HCT116 (cell line): ENCODE results near the gene DLEC1. TPM values are rescaled to one million over a fixed set of nuclear protein-coding genes. Genes with fewer than 3 reads are reported as not detected.

Source experiments
- ATAC-seq: fragments of 200-7000 bp; cut with Tn5 transposase; 2 replicates; pipeline ENCODE4 v1.9.1; 2020; ENCODE audit warnings: mild to moderate bottlenecking, moderate library complexity
- BruUV-seq: library from RNA; stranded (reverse); fragments of 400-500 nt; replicated peaks from 2 replicates; lab custom pipeline; 2021; lab: Mats Ljungman, UMichigan
- CTCF ChIA-PET: fragments of 300-600 bp; sonication (Branson Sonifier 250); formaldehyde crosslinking; loops from one replicate; lab custom pipeline; 2021; ENCODE audit warnings: antibody characterized with exemption; lab: Charles Lee
- POLR2A ChIA-PET: fragments of 300-600, 350-600 bp; sonication (Branson Sonifier 250); formaldehyde crosslinking; loops from one replicate; lab custom pipeline; 2021; ENCODE audit warnings: antibody characterized with exemption; lab: Charles Lee
- RAD21 ChIA-PET, 2 experiments: fragments of 300-600 bp; sonication (Branson Sonifier 250); formaldehyde crosslinking; loops; one replicate each; lab custom pipeline; 2023; ENCODE audit warnings: low total read pairs in 2 of 2; ENCODE audit not compliant: uncharacterized antibody in 2 of 2, unreplicated experiment in 2 of 2, low non-redundant PET in 1 of 2; lab: Charles Lee
- DNase-seq: peaks from one replicate; pipeline ENCODE4 v3.0.0-alpha.2; 2010; ENCODE audit warnings: low read depth, low spot score
- H2AFZ ChIP-seq: fragments of 200-600 bp; shearing (Covaris generic), sonication (generic); 2 replicates; pipeline ENCODE4 v1.6.1; 2017; ENCODE audit warnings: low read depth, mixed run types, mixed read lengths, antibody characterized with exemption, low read length; ENCODE audit not compliant: poor library complexity, severe bottlenecking
- H3K27ac ChIP-seq: 2 replicates; pipeline ENCODE4 v1.5.1; 2012; ENCODE audit warnings: low read depth, low read length
- H3K27me3 ChIP-seq: fragments of 200-600 bp; sonication (generic); 2 replicates; pipeline ENCODE4 v1.6.1; 2016; ENCODE audit warnings: mixed run types, low read length, mixed read lengths; ENCODE audit not compliant: insufficient read depth
- H3K36me3 ChIP-seq, 2 experiments: fragments of 200-500 bp in 1 of 2; fragments of 200-600 bp in 1 of 2; sonication (Bioruptor generic) in 1 of 2; sonication (generic) in 1 of 2; 2 replicates each; pipeline versions ENCODE4 v1.5.1 to v1.6.1; 2014 to 2016; ENCODE audit warnings: low read length in 2 of 2, inconsistent platforms in 1 of 2, mixed read lengths in 1 of 2, mixed run types in 1 of 2; ENCODE audit not compliant: insufficient read depth in 2 of 2, control insufficient read depth in 1 of 2
- H3K4me1 ChIP-seq, 2 experiments: fragments of 200-600 bp in 1 of 2; sonication (generic) in 1 of 2; 2 replicates each; pipeline versions ENCODE4 v1.5.1 to v1.6.1; 2012 to 2017; ENCODE audit warnings: low read length in 2 of 2, inconsistent platforms in 1 of 2, mild to moderate bottlenecking in 1 of 2, mixed read lengths in 1 of 2, mixed run types in 1 of 2, moderate library complexity in 1 of 2; ENCODE audit not compliant: insufficient read depth in 2 of 2, control insufficient read depth in 1 of 2
- H3K4me2 ChIP-seq: fragments of 200-600 bp; sonication (generic); 2 replicates; pipeline ENCODE4 v1.6.1; 2017; ENCODE audit warnings: mixed run types, low read length, mixed read lengths
- H3K4me3 ChIP-seq, 2 experiments: fragments of 200-600 bp in 1 of 2; sonication (generic) in 1 of 2; replicated peaks in 1 of 2; 2 replicates each; pipeline ENCODE4 v1.5.1; 2011 to 2016; ENCODE audit warnings: low read length in 2 of 2, control low read depth in 1 of 2, low read depth in 1 of 2, mild to moderate bottlenecking in 1 of 2, mixed read lengths in 1 of 2, mixed run types in 1 of 2
- H3K79me2 ChIP-seq: fragments of 200-600 bp; sonication (generic); 2 replicates; pipeline ENCODE4 v1.6.1; 2017; ENCODE audit warnings: mild to moderate bottlenecking, mixed run types, low read length, moderate library complexity, mixed read lengths; ENCODE audit not compliant: insufficient read depth
- H3K9ac ChIP-seq: fragments of 200-600 bp; sonication (generic); 2 replicates; pipeline ENCODE4 v1.6.1; 2016; ENCODE audit warnings: low read length, mixed read lengths
- H3K9me2 ChIP-seq: fragments of 200-600 bp; sonication (generic), shearing (Covaris generic); 2 replicates; pipeline ENCODE4 v1.6.1; 2017; ENCODE audit warnings: mixed run types, mild to moderate bottlenecking, moderate library complexity; ENCODE audit not compliant: insufficient read depth
- H3K9me3 ChIP-seq, 2 experiments: fragments of 200-500 bp in 1 of 2; fragments of 200-600 bp in 1 of 2; sonication (Bioruptor generic) in 1 of 2; sonication (generic) in 1 of 2; 2 replicates each; pipeline ENCODE4 v1.6.1; 2014 to 2017; ENCODE audit warnings: low read length in 2 of 2, mixed read lengths in 2 of 2, inconsistent platforms in 1 of 2, low read depth in 1 of 2, mild to moderate bottlenecking in 1 of 2, mixed run types in 1 of 2, moderate library complexity in 1 of 2; ENCODE audit not compliant: control insufficient read depth in 1 of 2, insufficient read depth in 1 of 2
- H4K20me1 ChIP-seq: fragments of 200-600 bp; sonication (generic), shearing (Covaris generic); 2 replicates; pipeline ENCODE4 v1.6.1; 2017; ENCODE audit warnings: mixed run types, mild to moderate bottlenecking, moderate library complexity; ENCODE audit not compliant: insufficient read depth
- CEBPB ChIP-seq: IDR thresholded peaks from 2 replicates; pipeline ENCODE4 v1.6.1; 2012; ENCODE audit warnings: low read depth
- EGR1 ChIP-seq: IDR thresholded peaks from 2 replicates; pipeline ENCODE4 v1.6.1; 2012; ENCODE audit warnings: low read depth
- EZH2 ChIP-seq: fragments of 200-600 bp; sonication (generic); IDR thresholded peaks from 2 replicates; pipeline ENCODE4 v1.6.1; 2017; ENCODE audit warnings: antibody characterized with exemption, mixed run types
- FOSL1 ChIP-seq: IDR thresholded peaks from 2 replicates; pipeline ENCODE4 v1.6.1; 2012; ENCODE audit warnings: low read depth
- JUND ChIP-seq: IDR thresholded peaks from 2 replicates; pipeline ENCODE4 v1.6.1; 2012
- POLR2A ChIP-seq: IDR thresholded peaks from 2 replicates; pipeline ENCODE4 v1.7.0; 2011; ENCODE audit warnings: borderline replicate concordance; ENCODE audit not compliant: insufficient read depth, insufficient read length; ENCODE audit errors: extremely low read depth
- SP1 ChIP-seq: IDR thresholded peaks from 2 replicates; pipeline ENCODE4 v1.6.1; 2012; ENCODE audit warnings: low read depth
- SRF ChIP-seq: IDR thresholded peaks from 2 replicates; pipeline ENCODE4 v1.6.1; 2012; ENCODE audit warnings: low read depth
- YY1 ChIP-seq: IDR thresholded peaks from 2 replicates; pipeline ENCODE4 v1.6.1; 2011; ENCODE audit warnings: low read length, low read depth, moderate library complexity, mild to moderate bottlenecking; ENCODE audit not compliant: insufficient replicate concordance; ENCODE audit errors: extremely low read depth
- ZFX ChIP-seq: fragments of 450-650 bp; IDR thresholded peaks from 2 replicates; pipeline ENCODE4 v1.6.1; 2017
- ZNF274 ChIP-seq: fragments of 200-500 bp; sonication (Bioruptor generic); IDR thresholded peaks from 2 replicates; pipeline ENCODE4 v1.6.1; 2014; ENCODE audit warnings: mild to moderate bottlenecking, low read depth, low read length, inconsistent platforms
- intact Hi-C: fragments of 100-400 bp; cut with micrococcal nuclease; formaldehyde crosslinking; loops from 2 replicates; pipeline ENCODE4 v1.10.0; 2022
- total RNA-seq: library from RNA; stranded (reverse); gene quantifications from one replicate; pipeline ENCODE4 v1.2.1, GENCODE V29; 2021; ENCODE audit not compliant: unreplicated experiment
- TF ChIP-seq, protein P1 (sequence below), 3 experiments: fragments of 200-600 bp in 1 of 3; sonication (generic) in 1 of 3; IDR thresholded peaks in 2 of 3; conservative IDR thresholded peaks in 1 of 3; 2 replicates each; pipeline ENCODE4 v1.5.1; 2012 to 2017; ENCODE audit warnings: low read depth in 2 of 3, low read length in 2 of 3, antibody characterized with exemption in 1 of 3, borderline replicate concordance in 1 of 3, control low read depth in 1 of 3, mild to moderate bottlenecking in 1 of 3, mixed read lengths in 1 of 3, mixed run types in 1 of 3, moderate library complexity in 1 of 3; ENCODE audit not compliant: insufficient read depth in 1 of 3
- TF ChIP-seq, protein P2 (sequence below): IDR thresholded peaks from 2 replicates; pipeline ENCODE4 v1.6.1; 2012
- TF ChIP-seq, protein P3 (sequence below): IDR thresholded peaks from 2 replicates; pipeline ENCODE4 v1.6.1; 2011; ENCODE audit warnings: mild to moderate bottlenecking, low read length, moderate library complexity; ENCODE audit not compliant: insufficient replicate concordance; ENCODE audit errors: extremely low read depth

The DLEC1 gene
- total RNA-seq, 1 experiment from 2014 or later: 0.61 TPM

DNA sequence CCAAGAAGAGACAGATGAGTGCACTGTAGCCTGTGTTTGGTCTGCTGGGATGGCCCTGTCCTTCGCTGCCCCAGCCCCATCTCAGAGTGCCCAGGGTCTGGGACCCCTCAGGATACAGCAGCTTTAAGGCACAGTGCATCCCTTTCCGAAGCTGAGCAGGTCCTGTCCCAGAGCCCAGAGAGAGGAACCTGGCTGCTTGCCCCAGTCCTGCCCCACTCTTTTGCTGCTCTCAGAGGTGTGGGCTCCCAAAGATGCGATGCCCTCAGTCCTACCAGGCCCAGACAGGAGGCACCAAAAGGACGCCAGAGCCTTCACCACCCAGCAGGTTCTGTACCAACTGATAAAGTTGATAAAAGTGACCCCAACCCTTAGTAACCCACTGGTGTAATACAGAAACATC is 17.8 kb upstream of the DLEC1 start:
- no peak overlapping the region for H2AFZ ChIP-seq
- no peak overlapping the region for H3K27ac ChIP-seq
- ChIA-PET RAD21 (no interaction called here), CTCF (no interaction called here), POLR2A (no interaction called here)
- ATAC-seq (no peak), DNase-seq (no peak)
- no peaks in the 10 kb centered on the region for H3K9me2 ChIP-seq
- H3K4me2 ChIP-seq: no peak overlapping the region
- no peak for TF ChIP-seq POLR2A
- TF ChIP-seq JUND: no peak
- TF ChIP-seq, protein P1, sequence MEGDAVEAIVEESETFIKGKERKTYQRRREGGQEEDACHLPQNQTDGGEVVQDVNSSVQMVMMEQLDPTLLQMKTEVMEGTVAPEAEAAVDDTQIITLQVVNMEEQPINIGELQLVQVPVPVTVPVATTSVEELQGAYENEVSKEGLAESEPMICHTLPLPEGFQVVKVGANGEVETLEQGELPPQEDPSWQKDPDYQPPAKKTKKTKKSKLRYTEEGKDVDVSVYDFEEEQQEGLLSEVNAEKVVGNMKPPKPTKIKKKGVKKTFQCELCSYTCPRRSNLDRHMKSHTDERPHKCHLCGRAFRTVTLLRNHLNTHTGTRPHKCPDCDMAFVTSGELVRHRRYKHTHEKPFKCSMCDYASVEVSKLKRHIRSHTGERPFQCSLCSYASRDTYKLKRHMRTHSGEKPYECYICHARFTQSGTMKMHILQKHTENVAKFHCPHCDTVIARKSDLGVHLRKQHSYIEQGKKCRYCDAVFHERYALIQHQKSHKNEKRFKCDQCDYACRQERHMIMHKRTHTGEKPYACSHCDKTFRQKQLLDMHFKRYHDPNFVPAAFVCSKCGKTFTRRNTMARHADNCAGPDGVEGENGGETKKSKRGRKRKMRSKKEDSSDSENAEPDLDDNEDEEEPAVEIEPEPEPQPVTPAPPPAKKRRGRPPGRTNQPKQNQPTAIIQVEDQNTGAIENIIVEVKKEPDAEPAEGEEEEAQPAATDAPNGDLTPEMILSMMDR (IDR thresholded peaks at IDR 0.05 in 2 of 3, conservative IDR thresholded peaks at IDR 0.05 in 1 of 3; ENCODE audit: borderline replicate concordance in 1 of 3, insufficient read depth in 1 of 3, low read depth in 2 of 3, low read length in 2 of 3): no peak
- TF ChIP-seq FOSL1: no peak
- TF ChIP-seq EZH2: no peak
- TF ChIP-seq YY1: no peak
- no peak for TF ChIP-seq EGR1
- TF ChIP-seq, protein P2, sequence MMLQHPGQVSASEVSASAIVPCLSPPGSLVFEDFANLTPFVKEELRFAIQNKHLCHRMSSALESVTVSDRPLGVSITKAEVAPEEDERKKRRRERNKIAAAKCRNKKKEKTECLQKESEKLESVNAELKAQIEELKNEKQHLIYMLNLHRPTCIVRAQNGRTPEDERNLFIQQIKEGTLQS: no peak
- H3K79me2 ChIP-seq: no peaks in the 10 kb centered on the region
- no peaks in the 10 kb centered on the region for H4K20me1 ChIP-seq
- peaks cover 0 to 5% of the 10 kb centered on the region in 2 experiments; a peak in 1 of 4 replicates for H3K36me3 ChIP-seq
- H3K27me3 ChIP-seq: no peaks in the 10 kb centered on the region
- intact Hi-C loops: no loop called here
- H3K4me1 ChIP-seq: peaks cover 8 to 20% of the 10 kb centered on the region in 2 experiments; a peak in 3 of 4 replicates
- no peak overlapping the region for H3K4me3 ChIP-seq
- no peaks in the 10 kb centered on the region; a peak in 1 of 4 replicates for H3K9me3 ChIP-seq
- BruUV-seq: no TSS peak
- no peak overlapping the region for H3K9ac ChIP-seq

DNA sequence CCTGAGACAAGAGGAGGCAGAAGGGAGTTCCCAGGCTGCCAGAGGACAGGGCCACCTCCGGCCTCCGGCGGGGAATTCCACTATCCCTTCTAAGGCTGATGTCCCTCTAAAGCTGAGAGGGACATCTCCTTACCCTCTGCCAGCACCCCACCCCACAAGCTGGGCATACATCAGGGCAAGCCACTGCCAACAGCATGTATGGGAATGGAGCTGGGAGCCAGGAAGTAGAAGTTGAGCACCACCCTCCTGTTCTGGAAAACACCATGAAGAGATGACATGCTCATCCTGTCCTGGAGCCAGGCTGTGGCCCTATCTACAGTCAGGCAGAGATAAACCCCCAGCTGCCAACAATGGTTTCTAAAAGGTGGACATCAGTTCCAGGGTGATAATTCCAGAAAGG is 16.7 kb upstream of the DLEC1 start:
- intact Hi-C loops: no loop called here
- Histone ChIP-seq H3K36me3 (no peaks in the 10 kb centered on the region), H3K79me2 (no peaks in the 10 kb centered on the region), H3K4me3 (no peak overlapping the region), H3K4me1 (peaks cover 8 to 20% of the 10 kb centered on the region in 2 experiments; a peak in 3 of 4 replicates), H3K27me3 (no peaks in the 10 kb centered on the region), H3K27ac (no peak overlapping the region), H2AFZ (no peak overlapping the region), H3K9me3 (no peaks in the 10 kb centered on the region), H3K9ac (no peak overlapping the region), H3K4me2 (no peak overlapping the region), H3K9me2 (no peaks in the 10 kb centered on the region), H4K20me1 (no peaks in the 10 kb centered on the region)
- CTCF ChIA-PET: no interaction called here
- POLR2A ChIA-PET: no interaction called here
- DNase-seq (no peak), ATAC-seq (no peak)
- RAD21 ChIA-PET: no interaction called here
- BruUV-seq: no TSS peak
- no peak for TF ChIP-seq ZNF274
- TF ChIP-seq, protein P3, sequence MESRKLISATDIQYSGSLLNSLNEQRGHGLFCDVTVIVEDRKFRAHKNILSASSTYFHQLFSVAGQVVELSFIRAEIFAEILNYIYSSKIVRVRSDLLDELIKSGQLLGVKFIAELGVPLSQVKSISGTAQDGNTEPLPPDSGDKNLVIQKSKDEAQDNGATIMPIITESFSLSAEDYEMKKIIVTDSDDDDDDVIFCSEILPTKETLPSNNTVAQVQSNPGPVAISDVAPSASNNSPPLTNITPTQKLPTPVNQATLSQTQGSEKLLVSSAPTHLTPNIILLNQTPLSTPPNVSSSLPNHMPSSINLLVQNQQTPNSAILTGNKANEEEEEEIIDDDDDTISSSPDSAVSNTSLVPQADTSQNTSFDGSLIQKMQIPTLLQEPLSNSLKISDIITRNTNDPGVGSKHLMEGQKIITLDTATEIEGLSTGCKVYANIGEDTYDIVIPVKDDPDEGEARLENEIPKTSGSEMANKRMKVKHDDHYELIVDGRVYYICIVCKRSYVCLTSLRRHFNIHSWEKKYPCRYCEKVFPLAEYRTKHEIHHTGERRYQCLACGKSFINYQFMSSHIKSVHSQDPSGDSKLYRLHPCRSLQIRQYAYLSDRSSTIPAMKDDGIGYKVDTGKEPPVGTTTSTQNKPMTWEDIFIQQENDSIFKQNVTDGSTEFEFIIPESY: no peak
- no peak for TF ChIP-seq FOSL1
- TF ChIP-seq, protein P2: no peak
- no peak for TF ChIP-seq SP1
- TF ChIP-seq SRF: no peak
- TF ChIP-seq ZFX: no peak
- TF ChIP-seq CEBPB: no peak
- no peak for TF ChIP-seq POLR2A
- no peak for TF ChIP-seq EZH2
